Activated CD4-positive, CD25-positive, alpha-beta regulatory T cell treated with anti-CD3 and anti-CD28 coated beads, Interleukin-2, amount 50 U/mL, for 16 hours (primary cell): Measurements from ENCODE around the gene POLR2E.
"Not testable (repeated sequence)": the region's sequence is repeated elsewhere in the genome, so short reads cannot be mapped to it uniquely, and the experiment has no call there.

Source experiments
- DNase-seq: peaks from one replicate; pipeline ENCODE4 v3.0.0-alpha.2; 2020; ENCODE audit warnings: low read depth, low spot score

POLR2E gene

DNA sequence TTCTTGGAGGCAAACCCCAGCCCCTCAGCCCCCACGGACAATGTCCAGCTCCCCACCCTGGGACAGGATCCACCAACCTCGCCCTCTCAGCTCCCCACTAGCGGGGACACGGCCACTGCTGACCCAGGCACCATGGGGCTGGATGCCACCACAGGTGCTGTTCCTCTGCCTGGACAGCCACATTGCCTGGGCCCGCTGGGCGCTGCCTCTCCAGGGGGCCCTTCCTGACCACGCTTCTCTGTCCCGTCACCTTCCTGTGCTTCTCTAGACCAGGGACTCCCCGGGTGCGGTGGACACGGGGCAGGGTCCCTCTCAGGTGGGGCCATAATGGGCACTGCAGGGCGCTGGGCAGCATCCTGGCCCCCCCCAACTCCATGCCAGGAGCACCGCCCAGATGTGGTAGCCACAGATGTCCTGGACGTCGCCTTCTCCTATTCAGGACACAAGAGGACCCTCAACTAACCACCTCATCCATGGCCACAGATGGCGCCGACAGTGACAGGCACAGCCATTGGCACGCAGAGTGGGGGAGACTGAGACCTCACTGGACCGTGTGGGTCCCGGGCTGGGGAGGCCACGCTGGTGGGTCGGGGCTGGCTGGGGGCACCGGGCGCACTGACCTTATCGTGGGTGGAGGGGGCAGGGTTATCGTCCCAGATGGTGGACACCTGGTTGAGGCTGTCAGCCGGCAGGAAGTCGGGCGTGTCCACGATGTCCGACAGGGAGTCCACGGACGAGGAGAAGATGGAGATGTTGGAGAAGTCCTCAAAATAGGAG is 32.0 kb upstream of the POLR2E start:
- DNase-seq, result no peak

DNA sequence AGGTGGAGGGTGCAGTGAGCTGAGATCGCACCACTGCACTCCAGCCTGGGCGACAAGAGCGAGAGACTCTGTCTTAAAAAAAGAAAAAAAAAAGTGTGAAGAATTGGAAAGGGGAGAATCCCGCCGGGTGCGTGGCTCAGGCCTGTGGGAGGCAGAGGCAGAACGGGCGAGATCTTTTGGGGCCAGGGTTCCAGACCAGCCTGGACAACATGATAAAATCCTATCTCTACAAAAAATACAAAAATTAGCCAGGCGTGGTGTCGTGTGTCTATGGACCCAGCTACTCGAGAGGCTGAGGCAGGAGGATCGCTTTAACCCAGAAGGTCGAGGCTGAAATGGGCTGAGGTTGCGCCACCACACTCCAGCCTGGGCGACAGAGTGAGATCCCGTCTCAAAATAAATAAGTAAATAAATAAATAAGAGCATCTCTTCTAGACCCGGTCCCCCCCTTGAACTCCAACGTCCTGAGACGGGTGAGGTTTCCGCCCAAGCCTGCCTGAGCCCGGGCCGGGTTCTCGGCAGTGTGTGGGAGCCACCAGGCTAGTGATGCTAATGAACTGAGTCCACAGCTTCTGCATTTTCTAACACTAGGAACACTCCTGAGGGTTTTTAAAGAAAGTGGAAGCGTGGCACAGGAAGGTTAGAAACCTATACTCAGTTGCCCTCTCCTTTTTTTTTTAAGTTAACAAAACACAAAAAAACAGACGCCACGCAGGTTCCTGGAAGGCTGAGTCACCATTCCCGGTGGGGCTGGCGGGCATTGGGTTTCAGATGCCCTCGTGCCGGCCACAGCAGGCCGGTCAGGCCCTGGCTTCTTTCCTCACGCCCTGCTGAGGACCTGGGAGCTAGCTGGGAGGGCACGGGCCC is 30.7 kb upstream of the POLR2E start:
- DNase-seq, result no peak

DNA sequence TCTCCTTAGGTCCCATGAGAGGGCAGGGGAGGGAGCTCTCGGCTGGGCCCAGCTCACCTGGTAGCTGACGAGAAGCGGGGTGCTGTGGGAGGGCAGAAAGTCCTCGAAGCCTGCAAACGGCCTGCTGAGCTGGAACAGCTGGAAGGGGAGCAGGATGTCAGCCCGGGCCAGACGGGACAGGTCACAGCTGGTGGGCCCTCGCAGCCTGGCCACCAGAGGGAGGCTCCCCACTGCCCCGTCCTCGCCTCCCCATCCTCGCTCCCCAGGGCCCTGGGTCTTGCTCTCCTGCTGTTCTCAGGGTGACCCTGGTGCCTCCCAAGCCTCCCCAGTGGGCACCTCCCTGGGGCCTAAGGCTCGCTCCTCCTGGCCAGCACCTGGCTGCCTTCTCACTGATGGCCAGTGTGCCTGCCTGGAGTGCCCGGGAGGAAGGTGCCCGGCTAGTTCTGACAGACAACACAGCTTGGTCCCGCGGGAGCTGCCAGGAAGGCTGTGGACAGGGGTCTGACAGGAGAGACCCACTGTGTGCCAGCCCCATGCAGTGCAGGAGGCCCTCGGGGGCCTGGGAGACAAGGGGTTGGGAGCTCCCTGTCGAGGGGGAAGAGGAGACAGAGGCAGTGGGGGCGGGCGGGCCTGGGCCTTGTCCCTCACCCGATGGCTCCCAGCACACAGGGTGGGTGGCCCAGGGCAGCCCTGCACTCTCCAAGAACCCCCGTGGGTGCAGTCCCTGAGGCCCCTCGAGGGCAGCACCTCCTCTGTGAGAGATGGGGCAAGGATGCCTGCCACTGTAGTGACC is 28.9 kb upstream of the POLR2E start:
- DNase-seq, result no peak

DNA sequence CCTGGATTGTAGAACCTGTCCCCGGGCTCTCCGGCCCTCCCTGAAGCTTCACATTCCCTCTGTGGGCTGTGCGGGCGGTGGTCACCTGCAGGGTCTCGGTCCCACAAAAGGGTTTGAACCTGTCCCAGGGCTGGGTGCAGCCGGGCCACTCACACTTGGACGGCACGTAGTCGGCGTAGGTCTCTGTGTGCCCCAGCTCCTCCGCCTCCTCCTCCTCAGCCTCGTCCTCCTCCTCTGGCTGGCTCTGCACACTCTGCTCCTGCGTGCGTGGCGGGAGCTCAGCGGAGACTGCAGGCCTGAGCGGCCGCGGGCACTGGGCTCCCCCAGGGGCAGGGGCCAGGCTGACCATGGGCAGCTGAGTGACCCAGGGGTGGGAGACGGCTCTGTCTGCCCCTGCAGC is 28.2 kb upstream of the POLR2E start:
- DNase-seq, result no peak

DNA sequence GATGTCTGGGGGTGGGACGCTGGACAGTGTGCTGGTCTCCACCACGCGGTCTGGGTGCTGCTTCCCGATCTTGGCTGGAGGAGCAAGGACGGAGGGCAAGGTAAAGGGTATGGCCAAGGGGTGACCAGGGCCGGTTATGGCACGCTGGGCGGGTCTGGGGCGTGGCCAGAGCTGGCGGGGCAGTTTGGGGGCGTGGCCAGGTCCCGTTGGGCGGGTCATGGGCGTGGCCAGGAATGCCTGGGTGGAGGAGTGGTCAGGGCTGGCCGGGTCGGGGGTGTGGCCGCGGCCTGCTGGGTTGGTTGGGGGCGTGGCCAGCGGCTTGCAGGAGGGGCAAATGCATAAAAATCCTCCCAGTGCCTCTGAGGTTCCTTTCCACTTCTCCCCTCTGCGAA is 27.8 kb upstream of the POLR2E start:
- no peak for DNase-seq

DNA sequence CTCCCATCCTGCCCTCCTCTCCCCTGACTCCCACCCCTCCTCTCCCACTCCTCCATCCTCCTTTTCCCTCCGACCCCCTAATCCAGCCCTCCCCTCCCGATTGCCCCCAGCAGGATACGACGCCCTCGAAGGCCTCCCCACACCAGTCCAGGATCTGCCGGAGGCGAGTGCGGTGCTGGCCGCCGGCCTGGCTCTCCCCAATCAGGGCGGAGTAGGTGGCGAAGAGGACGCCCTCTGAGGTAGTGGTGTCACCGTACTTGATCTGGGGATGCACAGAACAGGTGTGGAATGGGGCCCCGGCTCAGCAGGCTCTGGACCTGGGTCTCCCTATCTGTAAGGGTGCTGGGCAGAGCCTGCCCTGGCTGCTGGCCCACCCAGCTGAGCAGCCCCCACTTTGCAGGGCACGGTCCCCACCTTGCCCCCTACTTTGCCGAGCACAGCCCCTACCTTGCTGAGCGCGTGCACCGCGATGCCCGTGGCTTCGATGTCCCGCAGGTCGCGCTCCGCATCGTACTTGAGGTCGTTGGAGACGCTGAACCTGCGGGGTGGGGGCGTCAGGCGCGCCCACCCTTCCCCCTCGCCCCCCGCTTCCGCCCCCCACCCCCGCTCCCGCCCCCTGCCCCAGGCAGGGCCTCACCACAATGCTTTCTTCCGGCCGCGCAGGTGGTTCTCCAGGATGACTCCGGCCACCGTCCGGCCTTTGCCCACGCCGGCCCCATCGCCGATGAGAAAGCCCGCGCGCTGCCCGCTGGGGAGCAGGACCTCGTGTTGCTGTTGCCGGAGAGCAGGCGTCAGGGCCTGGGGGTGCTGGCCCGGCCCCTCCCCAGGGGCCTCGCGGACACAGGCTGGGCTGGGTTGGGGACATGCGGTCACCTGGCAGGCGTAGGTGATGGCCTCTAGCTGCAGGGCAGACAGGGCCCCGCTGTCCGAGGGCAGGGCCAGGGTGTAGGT is 27.1 kb upstream of the POLR2E start:
- DNase-seq, result no peak

DNA sequence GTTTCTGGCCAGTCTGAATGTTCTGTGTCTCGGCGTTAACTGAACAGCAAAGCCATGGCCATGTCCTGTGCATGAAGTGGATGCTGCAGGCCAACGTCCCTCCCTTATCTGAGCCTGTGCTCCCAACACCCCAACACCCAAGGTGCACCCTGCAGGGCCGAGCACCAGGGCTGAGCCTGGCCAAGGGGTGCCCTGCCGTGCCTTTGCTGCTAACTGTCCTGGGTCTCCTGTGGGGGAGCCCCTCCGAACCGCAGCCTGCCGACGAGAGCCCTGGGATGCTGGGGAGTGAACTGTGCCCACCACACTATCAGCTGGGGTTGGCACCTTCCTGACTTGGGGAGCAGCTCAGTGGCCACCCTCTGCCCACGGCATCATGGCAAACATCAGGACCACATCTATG is 26.2 kb upstream of the POLR2E start:
- no peak for DNase-seq

DNA sequence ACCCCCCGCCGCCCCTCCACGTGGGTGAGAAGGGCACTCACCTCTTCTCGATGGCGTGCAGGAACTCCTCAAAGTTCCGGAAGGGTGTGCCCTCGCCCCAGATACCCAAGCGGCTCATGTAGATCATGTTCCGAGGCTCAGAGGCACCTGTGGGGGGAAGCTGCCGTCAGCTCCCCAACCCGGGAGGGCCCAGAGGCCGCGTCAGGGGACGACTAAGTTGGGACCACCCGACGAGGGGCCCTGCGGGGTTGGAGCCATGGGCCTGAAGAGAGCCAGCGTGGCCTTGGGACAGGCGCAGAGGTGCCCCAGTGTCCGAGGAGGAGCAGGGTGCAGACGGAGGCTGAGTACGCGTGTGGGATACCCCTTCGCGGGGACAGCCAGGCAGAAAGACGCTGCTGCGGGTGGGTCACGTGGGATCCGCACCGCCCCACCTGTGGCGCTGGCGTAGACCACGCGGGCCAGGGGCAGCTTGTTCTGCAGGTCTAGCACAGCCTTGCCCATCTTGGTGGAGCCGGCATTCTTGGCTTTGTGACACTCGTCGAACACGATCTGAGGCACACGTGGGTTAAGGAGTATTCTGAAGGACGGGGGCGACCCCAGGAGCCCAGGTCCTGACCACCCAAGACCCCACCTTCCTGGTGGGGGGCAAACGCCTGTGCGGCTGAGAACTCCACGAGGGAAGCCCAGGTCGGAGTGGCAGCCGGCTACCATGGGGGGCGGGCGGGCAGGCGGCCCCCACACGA is 24.5 kb upstream of the POLR2E start:
- DNase-seq, result no peak

DNA sequence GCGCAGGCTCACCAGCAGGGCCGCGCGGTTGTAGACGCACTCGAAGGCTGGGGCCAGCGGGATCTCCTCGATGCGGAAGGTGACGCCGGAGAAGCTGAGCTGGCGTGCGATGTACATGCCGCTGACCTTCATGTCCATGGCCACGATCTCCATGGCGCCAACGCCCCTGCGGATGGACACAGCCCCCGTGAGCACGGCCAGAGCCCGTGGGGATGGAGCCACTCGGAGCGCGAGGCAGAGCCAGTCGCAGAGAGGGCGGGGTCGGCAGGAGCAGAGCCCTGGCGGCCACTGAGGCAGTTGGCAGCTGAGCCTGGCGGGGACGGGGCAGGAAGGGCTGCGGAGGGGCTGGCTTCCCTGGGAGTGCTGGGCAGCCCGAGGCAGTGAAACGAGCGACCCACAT is 23.8 kb upstream of the POLR2E start:
- DNase-seq, result no peak

DNA sequence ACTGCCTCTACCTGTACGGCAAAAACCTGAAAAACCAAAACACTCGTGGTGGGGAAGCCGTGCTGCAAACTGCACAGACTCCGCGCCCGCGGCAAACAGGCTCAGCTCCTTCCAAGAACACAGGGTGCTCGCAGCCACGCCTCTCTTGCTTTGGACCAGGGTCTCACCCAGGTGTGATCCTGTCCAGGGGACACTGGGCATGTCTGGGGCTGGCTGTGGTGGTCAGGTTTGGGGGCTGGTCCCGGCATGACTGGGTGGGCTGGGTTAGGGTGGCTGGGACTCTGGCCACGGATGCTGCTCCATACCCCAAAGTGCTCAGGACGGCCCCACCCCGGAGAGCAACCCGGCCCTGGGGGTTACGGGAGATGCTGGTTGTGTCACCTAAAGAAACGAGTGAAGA is 22.5 kb upstream of the POLR2E start:
- no peak for DNase-seq

DNA sequence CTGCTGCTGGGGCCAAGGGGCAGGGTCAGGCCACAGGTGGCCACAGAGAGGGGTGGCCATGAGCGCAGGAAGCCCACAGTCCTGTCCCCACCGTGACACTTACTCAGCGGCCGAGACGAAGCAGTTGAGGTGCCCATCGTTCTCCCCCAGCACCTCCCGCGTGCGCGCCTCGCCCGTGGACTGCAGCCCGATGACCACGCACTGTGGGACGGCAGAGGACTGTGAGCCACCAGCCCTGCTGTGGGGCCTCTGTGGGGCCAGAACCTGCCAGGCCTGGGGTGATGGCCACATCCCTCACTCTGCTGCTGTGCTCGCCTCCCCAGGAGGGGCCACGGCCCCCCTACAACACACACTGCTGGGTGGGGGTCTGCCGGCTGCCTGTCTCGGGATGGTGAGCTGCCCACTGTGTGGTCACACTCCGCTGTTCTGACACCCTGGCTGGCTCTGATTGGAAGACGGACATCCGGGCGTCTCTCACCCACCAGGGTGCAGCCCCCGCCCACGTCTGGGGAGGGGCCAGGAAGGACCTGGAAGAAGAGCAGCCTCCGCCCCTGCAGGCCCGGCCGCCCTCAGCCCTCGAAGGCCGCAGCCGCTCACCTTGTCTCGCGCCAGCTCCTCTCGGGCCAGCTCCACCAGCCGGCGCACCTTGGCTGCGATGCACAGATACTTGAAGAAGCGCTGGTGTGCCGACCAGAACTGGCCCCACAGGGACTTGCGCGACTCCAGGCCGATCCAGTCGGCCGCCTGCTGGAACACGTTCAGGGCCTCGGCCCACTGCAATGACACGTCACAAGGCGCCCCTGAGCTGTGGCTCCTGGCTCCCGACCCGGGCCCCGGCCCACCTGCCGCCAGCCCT is 21.8 kb upstream of the POLR2E start:
- DNase-seq, result no peak

DNA sequence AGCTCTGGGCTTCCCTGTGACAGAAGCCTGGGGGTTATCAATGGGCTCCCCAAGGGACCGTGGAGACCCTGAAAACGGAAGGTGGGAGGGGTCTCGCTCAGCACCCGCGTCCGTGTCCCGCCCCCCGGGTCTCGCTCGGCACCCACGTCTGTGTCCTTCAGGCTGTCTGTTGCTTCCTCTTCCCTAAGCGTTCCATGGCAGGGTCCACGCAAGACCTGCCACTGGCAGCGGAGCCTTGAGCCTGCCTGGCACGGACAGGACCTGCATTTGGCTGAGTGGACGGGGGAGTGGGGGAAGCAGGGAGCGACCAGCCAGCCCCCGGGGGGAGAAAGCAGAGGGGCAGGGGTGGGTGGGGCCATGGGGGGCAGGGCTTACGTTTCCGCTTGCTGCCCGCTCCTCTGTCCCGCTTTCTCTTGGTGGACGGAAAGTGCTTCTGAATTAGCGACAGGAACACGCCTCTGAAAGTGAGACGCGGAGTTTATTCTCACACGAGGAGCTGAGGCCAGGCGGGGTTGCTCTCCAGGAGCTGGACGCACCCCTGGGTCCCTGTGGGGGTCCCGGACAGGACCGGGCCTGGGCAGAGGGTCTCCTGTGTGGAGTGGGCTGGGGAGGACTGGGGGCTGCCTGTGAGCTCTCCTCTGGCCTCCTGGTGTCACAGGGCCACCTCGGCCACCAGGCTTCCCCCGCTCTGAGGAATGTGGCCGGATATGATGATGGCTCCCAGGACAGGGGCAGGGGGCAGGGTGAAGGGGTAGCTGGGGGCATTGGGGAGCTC is 20.7 kb upstream of the POLR2E start:
- DNase-seq, result no peak

DNA sequence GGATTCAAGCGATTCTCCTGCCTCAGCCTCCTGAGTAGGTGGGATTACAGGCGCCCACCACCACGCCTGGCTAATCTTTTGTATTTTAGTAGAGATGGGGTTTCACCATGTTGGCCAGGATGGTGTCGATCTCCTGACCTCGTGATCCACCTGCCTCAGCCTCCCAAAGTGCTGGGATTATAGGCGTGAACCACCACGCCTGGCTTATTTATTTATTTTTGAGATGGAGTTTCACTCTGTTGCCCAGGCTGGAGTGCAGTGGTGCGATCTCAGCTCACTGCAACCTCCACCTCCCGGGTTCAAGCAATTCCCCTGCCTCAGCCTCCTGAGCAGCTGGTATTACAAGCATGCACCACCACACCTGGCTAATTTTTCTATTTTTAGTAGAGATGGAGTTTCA is 19.6 kb upstream of the POLR2E start:
- DNase-seq, result not testable (repeated sequence)

DNA sequence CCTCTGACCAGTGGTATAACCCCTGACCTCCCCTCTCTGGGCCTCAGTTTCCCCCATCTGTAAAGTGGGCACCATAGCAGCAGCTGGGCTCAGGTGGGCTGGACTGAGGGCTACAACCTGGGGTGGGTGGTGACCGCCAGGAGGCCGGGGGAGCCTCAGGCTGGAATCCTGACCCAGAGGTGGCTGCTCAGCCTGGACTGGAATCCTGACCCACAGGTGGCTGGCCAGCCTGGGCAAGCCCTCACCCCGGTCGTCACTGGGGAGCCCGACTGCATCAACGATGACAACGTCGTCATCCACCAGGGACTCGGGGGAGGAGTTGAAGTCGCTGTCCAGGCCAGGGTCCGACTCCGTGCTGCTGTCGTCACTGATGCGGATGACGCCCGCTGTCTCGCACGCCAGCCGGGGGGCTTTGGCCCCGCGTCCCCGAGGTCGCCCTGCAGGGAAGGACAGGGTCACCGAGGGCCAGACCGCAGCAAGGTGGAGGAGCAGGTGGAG is 18.9 kb upstream of the POLR2E start:
- DNase-seq, result no peak

DNA sequence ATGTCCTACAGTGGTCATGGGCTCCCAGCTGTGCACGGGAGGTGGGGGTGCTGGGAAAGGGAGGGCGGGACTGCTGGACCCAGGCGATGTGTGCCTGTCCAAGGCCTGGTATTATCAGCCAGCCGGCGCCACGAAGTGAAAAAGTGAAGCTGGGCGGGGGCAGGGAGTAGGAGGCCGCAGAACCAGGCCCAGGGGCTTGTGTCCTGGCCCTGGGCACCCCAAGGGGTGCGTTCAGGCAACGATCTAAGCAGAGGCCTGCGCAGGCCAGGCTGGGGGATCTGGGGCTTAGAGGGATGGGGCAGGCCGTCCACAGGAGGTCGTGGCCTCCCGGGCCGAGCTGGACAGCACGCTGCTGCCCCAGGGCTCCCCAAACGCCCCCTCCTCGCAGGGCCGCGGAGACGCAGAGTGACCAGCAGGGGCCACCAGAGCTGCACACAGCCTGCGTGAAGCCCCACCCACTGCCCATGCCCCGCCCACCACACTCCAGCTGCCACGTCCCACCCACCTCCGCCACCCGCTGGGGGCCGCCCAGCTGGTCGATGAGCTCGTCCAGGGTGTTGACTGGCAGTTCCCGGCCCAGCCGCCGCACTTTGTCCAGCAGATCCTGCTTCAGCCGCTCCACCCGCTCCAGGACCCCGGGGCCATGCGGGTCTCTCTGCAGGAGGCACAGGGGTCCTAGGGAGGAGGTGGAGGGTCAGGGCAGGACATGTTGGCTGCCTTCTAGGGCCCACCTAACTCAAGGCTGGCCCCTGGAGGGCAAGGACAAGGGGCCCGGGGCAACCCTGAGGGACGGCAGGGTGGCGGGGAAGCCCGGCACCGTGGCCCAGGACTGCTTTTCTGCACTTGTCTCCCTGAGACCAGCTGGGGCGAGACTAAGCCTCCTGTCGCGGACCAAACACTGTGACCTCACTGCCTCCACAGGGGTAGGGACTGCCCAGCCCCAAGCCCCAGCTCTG is 18.1 kb upstream of the POLR2E start:
- DNase-seq, result no peak

DNA sequence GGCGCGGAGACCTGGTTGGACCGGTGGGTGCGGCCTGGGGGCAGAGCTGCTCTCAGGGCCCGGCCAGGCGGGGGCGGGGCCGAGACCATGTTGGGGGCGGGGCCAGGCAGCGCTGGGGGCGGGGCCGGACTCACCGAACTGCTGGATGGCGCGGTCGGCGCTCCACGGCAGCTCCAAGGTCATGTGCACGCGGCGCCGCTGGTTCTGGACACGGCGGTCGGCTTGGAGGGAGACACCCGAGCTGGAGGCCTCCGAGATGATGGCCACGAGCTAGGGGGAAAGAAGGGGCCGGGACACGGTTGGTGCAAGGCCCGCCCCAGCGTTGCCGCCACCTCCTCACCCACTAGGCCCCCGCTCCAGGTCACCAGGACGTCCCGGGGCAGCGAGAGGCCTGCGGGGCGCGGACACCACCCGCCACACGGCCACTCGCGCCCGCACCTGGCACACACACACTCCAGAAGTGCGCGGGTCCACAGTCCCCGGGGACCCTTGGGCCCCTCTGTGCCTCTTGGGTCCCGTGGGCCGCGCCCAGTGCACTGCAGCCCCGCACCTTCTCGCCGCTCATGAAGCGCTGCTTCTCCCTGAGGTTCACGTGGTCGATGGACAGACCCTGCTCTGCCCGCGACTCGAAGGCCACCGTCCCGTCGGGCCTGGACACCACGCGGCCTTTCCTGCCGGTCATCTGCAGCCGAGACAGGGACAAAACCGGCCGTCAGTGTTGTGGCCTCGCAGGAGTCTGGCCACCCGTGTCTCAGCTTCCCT is 17.3 kb upstream of the POLR2E start:
- no peak for DNase-seq
